Endothelial cell of umbilical vein (primary cell): Measurements from ENCODE around the gene ANAPC5.

Experiments used
- EZH2 ChIP-seq: IDR thresholded peaks from 2 replicates; pipeline ENCODE4 v1.6.1; 2012; ENCODE audit warnings: borderline replicate concordance, low read depth, mild to moderate bottlenecking, moderate library complexity, low read length, inconsistent platforms; ENCODE audit not compliant: severe bottlenecking
- POLR2A ChIP-seq: IDR thresholded peaks from 2 replicates; pipeline ENCODE4 v1.6.1; 2012; ENCODE audit warnings: low read depth, mild to moderate bottlenecking, control low read depth, low read length
- POLR2AphosphoS5 ChIP-seq: IDR thresholded peaks from 2 replicates; pipeline ENCODE4 v1.6.1; 2012; ENCODE audit warnings: low read depth, mild to moderate bottlenecking, control low read depth, low read length, moderate library complexity; ENCODE audit not compliant: insufficient read depth
- TF ChIP-seq, protein P1 (sequence below), 2 donors: IDR thresholded peaks; 1 replicate in 1 of 2; 2 replicates in 1 of 2; pipeline ENCODE4 v1.5.1; 2011; ENCODE audit warnings: low read length in 2 of 2, mild to moderate bottlenecking in 2 of 2, moderate library complexity in 2 of 2, control low read depth in 1 of 2, inconsistent platforms in 1 of 2, low read depth in 1 of 2; ENCODE audit not compliant: insufficient read depth in 1 of 2; ENCODE audit errors: extremely low read depth in 1 of 2

DNA sequence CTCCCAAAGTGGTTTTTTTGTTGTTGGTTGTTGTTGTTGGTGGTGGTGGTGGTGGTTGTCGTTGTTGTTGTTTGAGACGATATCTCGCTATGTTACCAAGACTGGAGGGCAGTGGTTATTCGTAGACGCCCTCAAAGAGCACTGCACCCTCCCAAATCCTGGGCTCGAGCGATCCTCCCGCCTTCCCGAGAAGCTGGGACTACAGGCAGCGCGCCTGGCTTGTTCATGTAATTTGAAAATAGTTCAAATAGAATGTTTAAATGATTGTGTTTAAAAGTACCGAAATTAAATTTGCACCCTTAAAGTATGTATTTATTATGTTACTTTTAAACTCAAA is 439 bp upstream of the ANAPC5 start:
- TF ChIP-seq, protein P1, sequence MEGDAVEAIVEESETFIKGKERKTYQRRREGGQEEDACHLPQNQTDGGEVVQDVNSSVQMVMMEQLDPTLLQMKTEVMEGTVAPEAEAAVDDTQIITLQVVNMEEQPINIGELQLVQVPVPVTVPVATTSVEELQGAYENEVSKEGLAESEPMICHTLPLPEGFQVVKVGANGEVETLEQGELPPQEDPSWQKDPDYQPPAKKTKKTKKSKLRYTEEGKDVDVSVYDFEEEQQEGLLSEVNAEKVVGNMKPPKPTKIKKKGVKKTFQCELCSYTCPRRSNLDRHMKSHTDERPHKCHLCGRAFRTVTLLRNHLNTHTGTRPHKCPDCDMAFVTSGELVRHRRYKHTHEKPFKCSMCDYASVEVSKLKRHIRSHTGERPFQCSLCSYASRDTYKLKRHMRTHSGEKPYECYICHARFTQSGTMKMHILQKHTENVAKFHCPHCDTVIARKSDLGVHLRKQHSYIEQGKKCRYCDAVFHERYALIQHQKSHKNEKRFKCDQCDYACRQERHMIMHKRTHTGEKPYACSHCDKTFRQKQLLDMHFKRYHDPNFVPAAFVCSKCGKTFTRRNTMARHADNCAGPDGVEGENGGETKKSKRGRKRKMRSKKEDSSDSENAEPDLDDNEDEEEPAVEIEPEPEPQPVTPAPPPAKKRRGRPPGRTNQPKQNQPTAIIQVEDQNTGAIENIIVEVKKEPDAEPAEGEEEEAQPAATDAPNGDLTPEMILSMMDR (IDR thresholded peaks at IDR 0.05; ENCODE audit: extremely low read depth in 1 of 2, insufficient read depth in 1 of 2, low read depth in 1 of 2, low read length in 2 of 2): no peak
- TF ChIP-seq POLR2A (no peak), POLR2AphosphoS5 (no peak), EZH2 (no peak)
